SK-N-SH (cell line): ENCODE data around the gene SIRPA. TPM values are rescaled to one million over a fixed set of nuclear protein-coding genes. Genes with fewer than 3 reads are reported as not detected.

Experiments used
- CTCF ChIA-PET: fragments of 300-600, 350-600 bp; formaldehyde crosslinking; extraction: SDS; loops from one replicate; lab custom pipeline; 2021; lab: Yijun Ruan, JAX
- POLR2A ChIA-PET: fragments of 350-600 bp; sonication (Branson Sonifier 250); formaldehyde crosslinking; extraction: SDS; loops from one replicate; lab custom pipeline; 2020; ENCODE audit warnings: antibody characterized with exemption, inconsistent platforms; lab: Yijun Ruan, JAX
- DNase-seq: peaks from one replicate; pipeline ENCODE4 v3.0.0; 2012
- H2AFZ ChIP-seq: fragments of 200-600 bp; sonication (generic); 2 replicates; pipeline ENCODE4 v1.8.1; 2016; ENCODE audit warnings: antibody characterized with exemption, mild to moderate bottlenecking, low read depth
- H3F3A ChIP-seq: fragments of 200-600 bp; sonication (generic); replicated peaks from 2 replicates; pipeline ENCODE3; 2016; ENCODE audit warnings: antibody characterized with exemption, mild to moderate bottlenecking; ENCODE audit not compliant: insufficient read depth
- H3K27ac ChIP-seq, 2 experiments: fragments of 200-500 bp in 1 of 2; fragments of 200-600 bp in 1 of 2; sonication (Bioruptor generic) in 1 of 2; sonication (generic), shearing (Covaris generic) in 1 of 2; 2 replicates each; pipeline versions ENCODE4 v1.5.1 to v1.6.1; 2014 to 2016; ENCODE audit warnings: low read depth in 2 of 2, inconsistent platforms in 1 of 2, low read length in 1 of 2, mild to moderate bottlenecking in 1 of 2, mixed read lengths in 1 of 2
- H3K27me3 ChIP-seq: fragments of 200-600 bp; sonication (generic), shearing (Covaris generic); 2 replicates; pipeline ENCODE4 v1.6.1; 2016; ENCODE audit warnings: mixed run types; ENCODE audit not compliant: insufficient read depth
- H3K36me3 ChIP-seq, 2 experiments: fragments of 200-500 bp in 1 of 2; fragments of 200-600 bp in 1 of 2; sonication (Bioruptor generic) in 1 of 2; sonication (generic) in 1 of 2; replicated peaks in 1 of 2; 2 replicates each; pipeline versions ENCODE3 to v1.5.1; 2014 to 2016; ENCODE audit warnings: low read length in 1 of 2, mild to moderate bottlenecking in 1 of 2; ENCODE audit not compliant: insufficient read depth in 2 of 2, control insufficient read depth in 1 of 2
- H3K4me1 ChIP-seq, 2 experiments: fragments of 200-500 bp in 1 of 2; fragments of 200-600 bp in 1 of 2; sonication (Bioruptor generic) in 1 of 2; sonication (generic), shearing (Covaris generic) in 1 of 2; 2 replicates each; pipeline versions ENCODE4 v1.5.1 to v1.6.1; 2014 to 2016; ENCODE audit warnings: low read depth in 1 of 2, low read length in 1 of 2, mixed run types in 1 of 2; ENCODE audit not compliant: insufficient read depth in 2 of 2, control insufficient read depth in 1 of 2
- H3K4me2 ChIP-seq: fragments of 200-600 bp; sonication (generic), shearing (Covaris generic); 2 replicates; pipeline ENCODE4 v1.6.1; 2017; ENCODE audit warnings: mixed run types
- H3K4me3 ChIP-seq, 2 experiments: fragments of 200-500 bp in 1 of 2; fragments of 200-600 bp in 1 of 2; sonication (Bioruptor generic) in 1 of 2; sonication (generic), shearing (Covaris generic) in 1 of 2; 2 replicates each; pipeline versions ENCODE4 v1.5.1 to v1.8.1; 2014 to 2016; ENCODE audit warnings: low read depth in 2 of 2, inconsistent platforms in 1 of 2, low read length in 1 of 2, mild to moderate bottlenecking in 1 of 2, mixed read lengths in 1 of 2, moderate library complexity in 1 of 2
- H3K79me2 ChIP-seq: fragments of 200-600 bp; sonication (generic); 2 replicates; pipeline ENCODE4 v1.8.1; 2017; ENCODE audit warnings: mild to moderate bottlenecking; ENCODE audit not compliant: insufficient read depth
- H3K9ac ChIP-seq: fragments of 200-600 bp; sonication (generic); 2 replicates; pipeline ENCODE4 v1.6.1; 2017; ENCODE audit warnings: mixed run types
- H3K9me2 ChIP-seq: fragments of 200-600 bp; sonication (generic); 2 replicates; pipeline ENCODE4 v1.6.1; 2017; ENCODE audit warnings: mixed run types
- H3K9me3 ChIP-seq: fragments of 200-600 bp; sonication (generic); 2 replicates; pipeline ENCODE4 v1.6.1; 2017; ENCODE audit warnings: mixed run types, mild to moderate bottlenecking, moderate library complexity
- H4K20me1 ChIP-seq: fragments of 200-600 bp; sonication (generic); 2 replicates; pipeline ENCODE4 v1.6.1; 2017; ENCODE audit warnings: mild to moderate bottlenecking, mixed run types; ENCODE audit not compliant: insufficient read depth
- CTCF ChIP-seq: fragments of 200-600 bp; sonication (generic); IDR thresholded peaks from 2 replicates; pipeline ENCODE4 v1.6.1; 2017; ENCODE audit warnings: antibody characterized with exemption, mild to moderate bottlenecking, moderate library complexity
- ELF1 ChIP-seq: IDR thresholded peaks from 2 replicates; pipeline ENCODE4 v1.4.0; 2012
- EP300 ChIP-seq, 2 experiments: IDR thresholded peaks; 2 replicates each; pipeline versions ENCODE4 v1.4.0 to v1.6.1; 2012; ENCODE audit warnings: borderline replicate concordance in 1 of 2, low read depth in 1 of 2, low read length in 1 of 2
- EZH2phosphoT487 ChIP-seq: fragments of 200-600 bp; sonication (generic); IDR thresholded peaks from 2 replicates; pipeline ENCODE4 v1.6.1; 2017; ENCODE audit warnings: low read depth, mixed run types, mild to moderate bottlenecking, antibody characterized with exemption, moderate library complexity, borderline replicate concordance
- FOSL2 ChIP-seq: IDR thresholded peaks from 2 replicates; pipeline ENCODE4 v1.4.0; 2012; ENCODE audit warnings: low read depth, mild to moderate bottlenecking, moderate library complexity, borderline replicate concordance
- FOXM1 ChIP-seq: IDR thresholded peaks from 2 replicates; pipeline ENCODE4 v1.4.0; 2012; ENCODE audit warnings: low read depth, mild to moderate bottlenecking
- GABPA ChIP-seq: IDR thresholded peaks from 2 replicates; pipeline ENCODE4 v1.4.0; 2012; ENCODE audit warnings: low read depth, mild to moderate bottlenecking
- JUND ChIP-seq: IDR thresholded peaks from 2 replicates; pipeline ENCODE4 v1.4.0; 2012
- MEF2A ChIP-seq: IDR thresholded peaks from 2 replicates; pipeline ENCODE4 v1.4.0; 2012; ENCODE audit warnings: low read depth, borderline replicate concordance
- NRF1 ChIP-seq: IDR thresholded peaks from 2 replicates; pipeline ENCODE4 v1.6.1; 2012; ENCODE audit warnings: low read depth, mild to moderate bottlenecking, low read length
- POLR2AphosphoS5 ChIP-seq: IDR thresholded peaks from 2 replicates; pipeline ENCODE4 v1.6.1; 2012; ENCODE audit warnings: low read depth, low read length
- RAD21 ChIP-seq: IDR thresholded peaks from 2 replicates; pipeline ENCODE4 v1.6.1; 2012; ENCODE audit warnings: mild to moderate bottlenecking, low read length
- RCOR1 ChIP-seq: fragments of 150-350 bp; IDR thresholded peaks from 2 replicates; pipeline ENCODE4 v1.6.1; 2017; ENCODE audit warnings: antibody characterized with exemption, low read length
- REST ChIP-seq: IDR thresholded peaks from 2 replicates; pipeline ENCODE4 v1.6.1; 2012; ENCODE audit warnings: mild to moderate bottlenecking, low read depth, low read length, moderate library complexity
- RFX5 ChIP-seq: IDR thresholded peaks from 2 replicates; pipeline ENCODE4 v1.6.1; 2012; ENCODE audit warnings: mild to moderate bottlenecking, improper control_type of control experiment, low read length
- TCF12 ChIP-seq: IDR thresholded peaks from 2 replicates; pipeline ENCODE4 v1.4.0; 2012
- TEAD4 ChIP-seq: IDR thresholded peaks from 2 replicates; pipeline ENCODE4 v1.4.0; 2012; ENCODE audit warnings: mild to moderate bottlenecking, borderline replicate concordance; ENCODE audit not compliant: insufficient read depth
- YY1 ChIP-seq: IDR thresholded peaks from 2 replicates; pipeline ENCODE4 v1.4.0; 2012; ENCODE audit warnings: low read depth, mild to moderate bottlenecking
- WGBS: methylation state at CpG from one replicate; pipeline ENCODE4 v1.1.6; 2017; ENCODE audit warnings: low lambda C conversion rate; 5-methylcytosine and 5-hydroxymethylcytosine counted together
- polyA plus RNA-seq, 3 experiments: library from polyadenylated mRNA; depleted of rRNA; stranded (reverse); fragments of >200 nt; gene quantifications; 2 replicates each; pipeline ENCODE4 v1.2.3, GENCODE V29; 2012

Gene SIRPA
- polyA plus RNA-seq, 1 of the 3 experiments (the other 2 are of a cell fraction) = 9.1 TPM

- TF ChIP-seq NRF1 (no peak), ELF1 (no peak), RCOR1 (no peak), CTCF (no peak), GABPA (no peak), RFX5 (no peak), MEF2A (no peak)
- no peak overlapping the region for H3K4me2 ChIP-seq
Observed at GRCh38 chr20:1861347-1861976, 33.7 kb upstream of the SIRPA start.

GRCh38 chr20:1861996-1862662 is 33.1 kb upstream of the SIRPA start:
- WGBS = 76% methylated on average over 8 of the region's 8 CpGs
- no peak overlapping the region for H3K4me2 ChIP-seq

More at GRCh38 chr20:1861347-1861976, 33.7 kb upstream of the SIRPA start:
- Histone ChIP-seq H3F3A (no peaks in the 10 kb centered on the region), H3K27me3 (no peaks in the 10 kb centered on the region), H2AFZ (no peak overlapping the region), H4K20me1 (no peaks in the 10 kb centered on the region), H3K9ac (no peak overlapping the region), H3K79me2 (no peaks in the 10 kb centered on the region), H3K4me3 (no peak overlapping the region), H3K9me2 (no peaks in the 10 kb centered on the region), H3K27ac (no peak overlapping the region), H3K9me3 (no peaks in the 10 kb centered on the region), H3K36me3 (no peaks in the 10 kb centered on the region), H3K4me1 (peaks cover 4 to 6% of the 10 kb centered on the region in 2 experiments; a peak in 2 of 4 replicates)
- ChIA-PET POLR2A (no interaction called here), CTCF (interaction anchor here (0.6 kb wide), 1 partner anchor 97 kb away, joined by 3 read pairs; no protein-coding TSS in a partner anchor)
- DNase-seq = no peak
- WGBS = 71% methylated on average over 13 of the region's 13 CpGs

More at GRCh38 chr20:1861996-1862662, 33.1 kb upstream of the SIRPA start:
- Histone ChIP-seq H3K9me3 (no peaks in the 10 kb centered on the region), H3K9me2 (no peaks in the 10 kb centered on the region), H3F3A (no peaks in the 10 kb centered on the region), H2AFZ (no peak overlapping the region), H4K20me1 (no peaks in the 10 kb centered on the region), H3K27me3 (no peaks in the 10 kb centered on the region), H3K36me3 (no peaks in the 10 kb centered on the region), H3K4me3 (no peak overlapping the region), H3K27ac (no peak overlapping the region), H3K9ac (no peak overlapping the region), H3K4me1 (peaks cover 4 to 6% of the 10 kb centered on the region in 2 experiments; a peak in 2 of 4 replicates), H3K79me2 (no peaks in the 10 kb centered on the region)
- TF ChIP-seq ELF1 (no peak), EZH2phosphoT487 (no peak), MEF2A (no peak), JUND (no peak), TEAD4 (no peak), CTCF (no peak), REST (no peak), YY1 (no peak), FOXM1 (no peak), FOSL2 (no peak), EP300 (IDR thresholded peaks at IDR 0.05; ENCODE audit: borderline replicate concordance in 1 of 2, low read depth in 1 of 2, low read length in 1 of 2) (no peak), RAD21 (no peak), TCF12 (no peak), POLR2AphosphoS5 (no peak)
- DNase-seq = no peak
- ChIA-PET CTCF (interaction anchor here (0.8 kb wide), 1 partner anchor 13 kb away, joined by 3 read pairs; no protein-coding TSS in a partner anchor), POLR2A (no interaction called here)
